Mesendoderm (in vitro differentiated cells): ENCODE data around the gene BIN1.

ENCODE experiments used
- DNase-seq: peaks from one replicate; pipeline ENCODE4 v3.0.0; 2013
- H2AK5ac ChIP-seq: 2 replicates; pipeline ENCODE4 v1.6.1; 2013; ENCODE audit warnings: low read length, inconsistent platforms
- H2BK120ac ChIP-seq: 2 replicates; pipeline ENCODE4 v1.6.1; 2013; ENCODE audit warnings: low read depth, mild to moderate bottlenecking, low read length, moderate library complexity, mixed read lengths
- H2BK15ac ChIP-seq: replicated peaks from 2 replicates; pipeline ENCODE4 v1.6.1; 2013; ENCODE audit warnings: low read depth, mild to moderate bottlenecking, moderate library complexity
- H2BK5ac ChIP-seq: 2 replicates; pipeline ENCODE4 v1.6.1; 2013; ENCODE audit warnings: low read length, inconsistent platforms
- H3K18ac ChIP-seq: 2 replicates; pipeline ENCODE4 v1.6.1; 2013; ENCODE audit warnings: mild to moderate bottlenecking, low read length, mixed read lengths
- H3K23ac ChIP-seq: one replicate; pipeline ENCODE4 v1.6.1; 2013; ENCODE audit warnings: low read length
- H3K27ac ChIP-seq: 2 replicates; pipeline ENCODE4 v1.5.1; 2013; ENCODE audit warnings: low read depth, mild to moderate bottlenecking, inconsistent platforms, low read length, moderate library complexity
- H3K27me3 ChIP-seq: 2 replicates; pipeline ENCODE4 v1.6.1; 2013; ENCODE audit warnings: low read length, control low read depth, mild to moderate bottlenecking, inconsistent platforms; ENCODE audit not compliant: insufficient read depth, poor library complexity
- H3K36me3 ChIP-seq: 2 replicates; pipeline ENCODE4 v1.6.1; 2013; ENCODE audit warnings: low read length, inconsistent platforms; ENCODE audit not compliant: control insufficient read depth, insufficient read depth
- H3K4ac ChIP-seq: one replicate; pipeline ENCODE4 v1.6.1; 2013; ENCODE audit warnings: low read depth, mild to moderate bottlenecking, low read length, moderate library complexity
- H3K4me1 ChIP-seq: 2 replicates; pipeline ENCODE4 v1.6.1; 2013; ENCODE audit warnings: low read depth, low read length, inconsistent platforms; ENCODE audit not compliant: control insufficient read depth
- H3K4me2 ChIP-seq: 2 replicates; pipeline ENCODE4 v1.6.1; 2013; ENCODE audit warnings: low read length
- H3K4me3 ChIP-seq: 2 replicates; pipeline ENCODE4 v1.5.1; 2013; ENCODE audit warnings: mild to moderate bottlenecking, low read length
- H3K56ac ChIP-seq: one replicate; pipeline ENCODE4 v1.6.1; 2013; ENCODE audit warnings: low read length
- H3K79me1 ChIP-seq: 2 replicates; pipeline ENCODE4 v1.6.1; 2013; ENCODE audit warnings: low read length, inconsistent platforms
- H3K79me2 ChIP-seq: 2 replicates; pipeline ENCODE4 v1.6.1; 2013; ENCODE audit warnings: mild to moderate bottlenecking, low read length; ENCODE audit not compliant: control insufficient read depth, insufficient read depth
- H3K9ac ChIP-seq: 2 replicates; pipeline ENCODE4 v1.6.1; 2013; ENCODE audit warnings: low read length, inconsistent platforms
- H4K5ac ChIP-seq: one replicate; pipeline ENCODE4 v1.6.1; 2013; ENCODE audit warnings: low read length
- H4K8ac ChIP-seq: one replicate; pipeline ENCODE4 v1.6.1; 2013; ENCODE audit warnings: low read depth, mild to moderate bottlenecking, control low read depth, low read length, moderate library complexity
- WGBS: extraction: QIAGEN DNeasy Blood & Tissue Kit; methylation state at CpG from one replicate; pipeline ENCODE4 v1.1.7; 2013; ENCODE audit warnings: low lambda C conversion rate, missing lambda C conversion rate; ENCODE audit not compliant: insufficient coverage; ENCODE audit errors: extremely low coverage; 5-methylcytosine and 5-hydroxymethylcytosine counted together

Gene BIN1

GRCh38 chr2:127130421-127130820 lies 23.5 kb upstream of the BIN1 start:
- DNase-seq, result no peak
- Histone ChIP-seq H3K18ac (no peak overlapping the region), H3K4ac (no peak overlapping the region), H3K4me3 (no peak overlapping the region), H3K4me2 (no peak overlapping the region), H3K4me1 (no peaks in the 10 kb centered on the region), H4K8ac (no peak overlapping the region), H2BK120ac (no peak overlapping the region), H3K23ac (no peak overlapping the region), H4K5ac (no peak overlapping the region), H3K56ac (no peak overlapping the region), H3K36me3 (no peaks in the 10 kb centered on the region), H3K27ac (no peak overlapping the region), H2BK15ac (no peak overlapping the region), H2BK5ac (no peak overlapping the region), H3K9ac (no peak overlapping the region), H3K79me2 (no peaks in the 10 kb centered on the region), H3K79me1 (no peaks in the 10 kb centered on the region), H2AK5ac (no peak overlapping the region), H3K27me3 (no peaks in the 10 kb centered on the region)
- WGBS, result no CpG with 5 or more reads among the region's 4 CpGs

- Histone ChIP-seq H3K4me2 (no peak overlapping the region), H3K18ac (no peak overlapping the region), H2BK5ac (no peak overlapping the region), H3K4ac (no peak overlapping the region), H3K79me1 (no peaks in the 10 kb centered on the region), H2BK15ac (no peak overlapping the region), H2BK120ac (no peak overlapping the region), H3K4me3 (no peak overlapping the region), H3K36me3 (no peaks in the 10 kb centered on the region), H3K27me3 (no peaks in the 10 kb centered on the region), H3K79me2 (no peaks in the 10 kb centered on the region), H3K56ac (no peak overlapping the region), H4K8ac (no peak overlapping the region), H2AK5ac (no peak overlapping the region), H3K27ac (no peak overlapping the region), H3K23ac (no peak overlapping the region), H3K4me1 (no peaks in the 10 kb centered on the region), H4K5ac (no peak overlapping the region), H3K9ac (no peak overlapping the region)
- DNase-seq, result no peak
- WGBS, result no CpG with 5 or more reads among the region's 11 CpGs
Measured at GRCh38 chr2:127129937-127130336, 23.0 kb upstream of the BIN1 start.

GRCh38 chr2:127128445-127128904 lies 21.5 kb upstream of the BIN1 start:
- Histone ChIP-seq H2BK120ac (no peak overlapping the region), H3K27ac (no peak overlapping the region), H3K4ac (no peak overlapping the region), H3K79me1 (no peaks in the 10 kb centered on the region), H2BK15ac (no peak overlapping the region), H2BK5ac (no peak overlapping the region), H3K4me3 (no peak overlapping the region), H3K4me1 (no peaks in the 10 kb centered on the region), H3K79me2 (no peaks in the 10 kb centered on the region), H3K23ac (no peak overlapping the region), H3K56ac (peak overlapping the region; percentile 10), H3K4me2 (no peak overlapping the region), H4K5ac (no peak overlapping the region), H3K36me3 (no peaks in the 10 kb centered on the region), H3K9ac (no peak overlapping the region), H2AK5ac (no peak overlapping the region), H3K18ac (no peak overlapping the region), H3K27me3 (no peaks in the 10 kb centered on the region), H4K8ac (no peak overlapping the region)
- no CpG with 5 or more reads among the region's 8 CpGs for WGBS
- peak; percentile 82 for DNase-seq

- no peak overlapping the region for H3K4ac ChIP-seq
Measured at GRCh38 chr2:127125821-127126220, 18.9 kb upstream of the BIN1 start.

GRCh38 chr2:127124426-127124825 lies 17.5 kb upstream of the BIN1 start:
- Histone ChIP-seq H4K5ac (no peak overlapping the region), H3K4me2 (no peak overlapping the region), H3K79me1 (no peaks in the 10 kb centered on the region), H3K56ac (no peak overlapping the region), H3K23ac (no peak overlapping the region), H4K8ac (no peak overlapping the region), H2BK15ac (no peak overlapping the region), H3K36me3 (no peaks in the 10 kb centered on the region), H3K4ac (no peak overlapping the region), H2AK5ac (no peak overlapping the region), H3K79me2 (no peaks in the 10 kb centered on the region), H3K9ac (no peak overlapping the region), H3K4me3 (no peak overlapping the region), H3K4me1 (no peaks in the 10 kb centered on the region), H2BK5ac (no peak overlapping the region), H3K27ac (no peak overlapping the region), H3K18ac (no peak overlapping the region), H3K27me3 (no peaks in the 10 kb centered on the region), H2BK120ac (no peak overlapping the region)
- WGBS, result no CpG with 5 or more reads among the region's 8 CpGs
- no peak for DNase-seq

More at GRCh38 chr2:127125821-127126220, 18.9 kb upstream of the BIN1 start:
- H3K27me3 ChIP-seq, result no peaks in the 10 kb centered on the region
- H3K79me2 ChIP-seq, result no peaks in the 10 kb centered on the region
- no peak overlapping the region for H3K27ac ChIP-seq
- no peak for DNase-seq
- H4K5ac ChIP-seq, result no peak overlapping the region
- no peak overlapping the region for H3K4me3 ChIP-seq
- no peak overlapping the region for H3K4me2 ChIP-seq
- H3K56ac ChIP-seq, result no peak overlapping the region
- no peak overlapping the region for H2BK15ac ChIP-seq
- no peak overlapping the region for H3K18ac ChIP-seq
- no peak overlapping the region for H3K23ac ChIP-seq
- H3K36me3 ChIP-seq, result no peaks in the 10 kb centered on the region
- H4K8ac ChIP-seq, result no peak overlapping the region
- H2AK5ac ChIP-seq, result no peak overlapping the region
- no peaks in the 10 kb centered on the region for H3K4me1 ChIP-seq
- H3K9ac ChIP-seq, result no peak overlapping the region
- no peaks in the 10 kb centered on the region for H3K79me1 ChIP-seq
- H2BK120ac ChIP-seq, result no peak overlapping the region
- H2BK5ac ChIP-seq, result no peak overlapping the region
- no CpG with 5 or more reads among the region's 1 CpG for WGBS

- H3K79me2 ChIP-seq, result no peaks in the 10 kb centered on the region
- no peak overlapping the region for H2BK120ac ChIP-seq
- no peaks in the 10 kb centered on the region for H3K36me3 ChIP-seq
- H3K56ac ChIP-seq, result no peak overlapping the region
- DNase-seq, result no peak
- no peak overlapping the region for H4K5ac ChIP-seq
- no peak overlapping the region for H3K18ac ChIP-seq
- H2BK5ac ChIP-seq, result no peak overlapping the region
- no peak overlapping the region for H3K27ac ChIP-seq
- no peak overlapping the region for H3K4me3 ChIP-seq
- no CpG with 5 or more reads among the region's 10 CpGs for WGBS
- no peaks in the 10 kb centered on the region for H3K4me1 ChIP-seq
- no peak overlapping the region for H3K23ac ChIP-seq
- H3K9ac ChIP-seq, result no peak overlapping the region
- H3K4ac ChIP-seq, result no peak overlapping the region
- no peaks in the 10 kb centered on the region for H3K79me1 ChIP-seq
- H2AK5ac ChIP-seq, result no peak overlapping the region
- H2BK15ac ChIP-seq, result no peak overlapping the region
- no peaks in the 10 kb centered on the region for H3K27me3 ChIP-seq
- H4K8ac ChIP-seq, result no peak overlapping the region
- H3K4me2 ChIP-seq, result no peak overlapping the region
Measured at GRCh38 chr2:127122361-127123027, 15.5 kb upstream of the BIN1 start.
